A673 (cell line): ENCODE data around the gene METTL25B. TPM values are rescaled to one million over a fixed set of nuclear protein-coding genes. Genes with fewer than 3 reads are reported as not detected.

Experiments
- BruUV-seq: library from RNA; stranded (reverse); fragments of 400-500 nt; replicated peaks from 2 replicates; lab custom pipeline; 2021; lab: Mats Ljungman, UMichigan
- CTCF ChIA-PET: fragments of 300-600 bp; sonication (Branson Sonifier 250); formaldehyde crosslinking; loops from one replicate; lab custom pipeline; 2022; ENCODE audit warnings: antibody characterized with exemption; lab: Charles Lee
- POLR2A ChIA-PET: fragments of 300-600 bp; sonication (Branson Sonifier 250); formaldehyde crosslinking; loops from one replicate; lab custom pipeline; 2022; ENCODE audit warnings: antibody characterized with exemption; ENCODE audit not compliant: low non-redundant PET; lab: Charles Lee
- DNase-seq: peaks from one replicate; pipeline ENCODE4 v3.0.0-alpha.2; 2015; ENCODE audit warnings: low spot score
- H3K27ac ChIP-seq: fragments of 200-600 bp; sonication (generic); 2 replicates; pipeline ENCODE4 v1.5.1; 2016; ENCODE audit warnings: mixed run types, low read depth, mild to moderate bottlenecking, mixed read lengths, antibody characterized with exemption, low read length; ENCODE audit not compliant: poor library complexity, severe bottlenecking
- H3K27me3 ChIP-seq: fragments of 200-600 bp; sonication (generic); replicated peaks from 2 replicates; pipeline ENCODE4 v1.6.1; 2017; ENCODE audit warnings: mixed run types, low read depth, mild to moderate bottlenecking, mixed read lengths, antibody characterized with exemption, low read length; ENCODE audit not compliant: insufficient read depth, poor library complexity
- H3K36me3 ChIP-seq: fragments of 200-600 bp; sonication (generic); 2 replicates; pipeline ENCODE4 v1.6.1; 2016; ENCODE audit warnings: mixed run types, mild to moderate bottlenecking, mixed read lengths, antibody characterized with exemption, low read length; ENCODE audit not compliant: insufficient read depth, poor library complexity, severe bottlenecking
- H3K4me1 ChIP-seq: fragments of 200-600 bp; sonication (generic); 2 replicates; pipeline ENCODE4 v1.6.1; 2017; ENCODE audit warnings: mixed run types, mild to moderate bottlenecking, mixed read lengths, antibody characterized with exemption, low read length; ENCODE audit not compliant: insufficient read depth, poor library complexity, severe bottlenecking
- H3K4me3 ChIP-seq: fragments of 200-600 bp; sonication (generic); 2 replicates; pipeline ENCODE4 v1.5.1; 2016; ENCODE audit warnings: low read depth, mixed run types, mild to moderate bottlenecking, mixed read lengths, low read length; ENCODE audit not compliant: poor library complexity, severe bottlenecking
- H3K9me3 ChIP-seq: fragments of 200-600 bp; sonication (generic); 2 replicates; pipeline ENCODE4 v1.6.1; 2016; ENCODE audit warnings: mixed run types, low read depth, mild to moderate bottlenecking, mixed read lengths, antibody characterized with exemption, low read length; ENCODE audit not compliant: poor library complexity, severe bottlenecking
- CTCF ChIP-seq: fragments of 300-800, 200-600 bp; sonication (generic); conservative IDR thresholded peaks from 2 replicates; pipeline ENCODE4 v1.5.1; 2017; ENCODE audit warnings: low read depth, mild to moderate bottlenecking, antibody characterized with exemption, low read length, moderate library complexity, mixed read lengths
- EZH2 ChIP-seq: fragments of 200-600 bp; sonication (generic); IDR thresholded peaks from 2 replicates; pipeline ENCODE4 v1.6.1; 2017; ENCODE audit warnings: borderline replicate concordance, low read depth, mild to moderate bottlenecking, mixed read lengths, antibody characterized with exemption, low read length; ENCODE audit not compliant: poor library complexity, severe bottlenecking
- intact Hi-C: fragments of 100-400 bp; cut with micrococcal nuclease; formaldehyde crosslinking; loops from one replicate; pipeline ENCODE4 v1.10.0; 2022; ENCODE audit not compliant: unreplicated experiment
- total RNA-seq: library from RNA; stranded (reverse); gene quantifications from 2 replicates; pipeline ENCODE4 v1.2.3, GENCODE V29; 2021

METTL25B gene
- total RNA-seq, 1 experiment from 2014 or later: 20.2 TPM

- no peak for DNase-seq
- peaks cover 13% of the 10 kb centered on the region for H3K4me1 ChIP-seq
- ChIA-PET CTCF (no interaction called here), POLR2A (no interaction called here)
- no TSS peak for BruUV-seq
- intact Hi-C loops: no loop called here
- H3K36me3 ChIP-seq: no peaks in the 10 kb centered on the region
- no peak overlapping the region for H3K4me3 ChIP-seq
- no peaks in the 10 kb centered on the region for H3K27me3 ChIP-seq
- TF ChIP-seq CTCF (no peak), EZH2 (no peak)
- H3K27ac ChIP-seq: no peak overlapping the region
- H3K9me3 ChIP-seq: no peaks in the 10 kb centered on the region
Observed at GRCh38 chr1:156697481-156697880, 30.8 kb upstream of the METTL25B start.

- TF ChIP-seq CTCF: no peak
- TF ChIP-seq EZH2: no peak
- no peaks in the 10 kb centered on the region for H3K36me3 ChIP-seq
- H3K27ac ChIP-seq: no peak overlapping the region
- no peak for DNase-seq
- no TSS peak for BruUV-seq
- POLR2A ChIA-PET: no interaction called here
- no peaks in the 10 kb centered on the region for H3K9me3 ChIP-seq
- no peaks in the 10 kb centered on the region for H3K27me3 ChIP-seq
- no peak overlapping the region for H3K4me3 ChIP-seq
- H3K4me1 ChIP-seq: peaks cover 11% of the 10 kb centered on the region
- intact Hi-C loops: no loop called here
- CTCF ChIA-PET: interaction anchor here (0.8 kb wide), 1 partner anchor 9 kb away, joined by 5 read pairs; no protein-coding TSS in a partner anchor
Observed at GRCh38 chr1:156698995-156699394, 29.3 kb upstream of the METTL25B start.

GRCh38 chr1:156700736-156701531 lies 27.3 kb upstream of the METTL25B start:
- no peaks in the 10 kb centered on the region for H3K36me3 ChIP-seq
- no TSS peak for BruUV-seq
- ChIA-PET POLR2A (no interaction called here), CTCF (interaction anchor here (0.6 to 3.8 kb wide), 2 partner anchors 12 to 256 kb away, joined by 4 to 34 read pairs; no protein-coding TSS in a partner anchor)
- no peak overlapping the region for H3K27ac ChIP-seq
- no peaks in the 10 kb centered on the region for H3K9me3 ChIP-seq
- H3K4me3 ChIP-seq: no peak overlapping the region
- intact Hi-C loops: no loop called here
- peaks cover 30% of the 10 kb centered on the region for H3K4me1 ChIP-seq
- H3K27me3 ChIP-seq: peaks cover 5% of the 10 kb centered on the region
- TF ChIP-seq CTCF (no peak), EZH2 (no peak)
- DNase-seq: no peak
